ENCODE data around the gene SORBS1. TPM values are rescaled to one million over a fixed set of nuclear protein-coding genes. Genes with fewer than 3 reads are reported as not detected.

The SORBS1 gene
- total and polyA plus RNA-seq, 2 of the 13 experiments (the other 11 are each of a cell fraction or from before 2014, with no cell fraction given), result 16.8 to 39.8 TPM

GRCh38 chr10:95392217-95392584 lies 169.0 kb downstream of the SORBS1 start:
- no peak for DNase-seq (ENCODE audit: low spot score)
- no peaks in the 10 kb centered on the region for H3K27me3 ChIP-seq (ENCODE audit: control insufficient read depth in 1 of 2, insufficient read depth in 2 of 2, low read length in 2 of 2)
- no peak for ATAC-seq
- no peak overlapping the region for H3K9ac ChIP-seq (ENCODE audit: insufficient read depth, low read depth, low read length)
- no peak overlapping the region for H3K4me2 ChIP-seq (ENCODE audit: low read depth, low read length)
- H2AFZ ChIP-seq (ENCODE audit: low read length), result no peak overlapping the region
- intact Hi-C loops (cut with micrococcal nuclease; ENCODE audit: unreplicated experiment) (no loop called here), in situ Hi-C loops (cut with HindIII; ENCODE audit: extremely low pct_ligation_motif_present, low pct_unique_long_range_greater_than_20kb) (no loop called here)
- H3K36me3 ChIP-seq (replicated peaks in 1 of 2; ENCODE audit: control insufficient read depth in 1 of 2, insufficient read depth in 2 of 2, low read length in 2 of 2), result peaks cover 14 to 42% of the 10 kb centered on the region in 2 experiments
- no peaks in the 10 kb centered on the region for H3K79me2 ChIP-seq (ENCODE audit: insufficient read depth, low read length)
- BruUV-seq (replicated peaks), result no TSS peak
- ChIA-PET POLR2A (interaction anchor here (0.7 kb wide), 1 partner anchor 14 kb away, joined by 3 read pairs; no protein-coding TSS in a partner anchor), CTCF (ENCODE audit: low intra/inter-chr PET ratio, low total read pairs) (no interaction called here)
- H4K20me1 ChIP-seq (ENCODE audit: insufficient read depth, low read length), result no peaks in the 10 kb centered on the region
- 98% methylated on average over 3 of the region's 3 CpGs for WGBS (ENCODE audit: low lambda C conversion rate)
- no peak overlapping the region for H3K27ac ChIP-seq (ENCODE audit: extremely low read length, insufficient read depth, low read length)
- H3K4me1 ChIP-seq (ENCODE audit: insufficient read depth, low read length), result peaks cover 35% of the 10 kb centered on the region
- H3K9me3 ChIP-seq (ENCODE audit: low read length), result no peaks in the 10 kb centered on the region
- H3K4me3 ChIP-seq (replicated peaks in 1 of 3; ENCODE audit: insufficient read depth in 1 of 3, low read depth in 2 of 3, low read length in 3 of 3), result no peak overlapping the region
- FAIRE-seq, result no peak
- TF ChIP-seq KAT2B (IDR thresholded peaks at IDR 0.05; ENCODE audit: borderline replicate concordance, low read depth, low read length) (no peak), DBP (CRISPR knock-in tag; IDR thresholded peaks at IDR 0.05; ENCODE audit: not compliant biosample characterization) (no peak), MEIS2 (CRISPR knock-in tag; IDR thresholded peaks at IDR 0.05) (no peak), POGK (CRISPR knock-in tag; conservative IDR thresholded peaks at IDR 0.05) (no peak), ZGPAT (CRISPR knock-in tag; IDR thresholded peaks at IDR 0.05) (no peak), WIZ (CRISPR knock-in tag; IDR thresholded peaks at IDR 0.05) (no peak), KIAA2018 (CRISPR knock-in tag; IDR thresholded peaks at IDR 0.05; ENCODE audit: borderline replicate concordance) (no peak)
- TF ChIP-seq, protein P1, sequence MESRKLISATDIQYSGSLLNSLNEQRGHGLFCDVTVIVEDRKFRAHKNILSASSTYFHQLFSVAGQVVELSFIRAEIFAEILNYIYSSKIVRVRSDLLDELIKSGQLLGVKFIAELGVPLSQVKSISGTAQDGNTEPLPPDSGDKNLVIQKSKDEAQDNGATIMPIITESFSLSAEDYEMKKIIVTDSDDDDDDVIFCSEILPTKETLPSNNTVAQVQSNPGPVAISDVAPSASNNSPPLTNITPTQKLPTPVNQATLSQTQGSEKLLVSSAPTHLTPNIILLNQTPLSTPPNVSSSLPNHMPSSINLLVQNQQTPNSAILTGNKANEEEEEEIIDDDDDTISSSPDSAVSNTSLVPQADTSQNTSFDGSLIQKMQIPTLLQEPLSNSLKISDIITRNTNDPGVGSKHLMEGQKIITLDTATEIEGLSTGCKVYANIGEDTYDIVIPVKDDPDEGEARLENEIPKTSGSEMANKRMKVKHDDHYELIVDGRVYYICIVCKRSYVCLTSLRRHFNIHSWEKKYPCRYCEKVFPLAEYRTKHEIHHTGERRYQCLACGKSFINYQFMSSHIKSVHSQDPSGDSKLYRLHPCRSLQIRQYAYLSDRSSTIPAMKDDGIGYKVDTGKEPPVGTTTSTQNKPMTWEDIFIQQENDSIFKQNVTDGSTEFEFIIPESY (CRISPR knock-in tag; IDR thresholded peaks at IDR 0.05), result no peak
- TF ChIP-seq, protein P2, sequence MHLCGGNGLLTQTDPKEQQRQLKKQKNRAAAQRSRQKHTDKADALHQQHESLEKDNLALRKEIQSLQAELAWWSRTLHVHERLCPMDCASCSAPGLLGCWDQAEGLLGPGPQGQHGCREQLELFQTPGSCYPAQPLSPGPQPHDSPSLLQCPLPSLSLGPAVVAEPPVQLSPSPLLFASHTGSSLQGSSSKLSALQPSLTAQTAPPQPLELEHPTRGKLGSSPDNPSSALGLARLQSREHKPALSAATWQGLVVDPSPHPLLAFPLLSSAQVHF (CRISPR knock-in tag; IDR thresholded peaks at IDR 0.05), result no peak
